ENCODE data around the gene BIVM. TPM values are rescaled to one million over a fixed set of nuclear protein-coding genes. Genes with fewer than 3 reads are reported as not detected.

The BIVM gene
- total RNA-seq, 2 experiments from 2014 or later: 3.4 to 4.3 TPM

GRCh38 chr13:102815788-102816187 is 16.9 kb downstream of the BIVM start:
- Mint-ChIP-seq H3K27ac (no peak overlapping the region), H3K36me3 (ENCODE audit: low read depth) (peaks cover 54% of the 10 kb centered on the region), H3K9me3 (no peaks in the 10 kb centered on the region), H3K4me1 (ENCODE audit: low read depth) (peaks cover 16% of the 10 kb centered on the region), H3K4me3 (no peak overlapping the region), H3K27me3 (no peaks in the 10 kb centered on the region)
- TF ChIP-seq CTCF (IDR thresholded peaks at IDR 0.05): no peak
- H3K4me3 ChIP-seq (ENCODE audit: low read length): no peak overlapping the region
- peaks cover 6% of the 10 kb centered on the region for H3K36me3 ChIP-seq (ENCODE audit: insufficient read depth, low read length)
- H3K27ac ChIP-seq (ENCODE audit: low read depth in 1 of 2, low read length in 2 of 2): no peak overlapping the region
- DNase-seq (no peak), ATAC-seq (ENCODE audit: poor library complexity) (no peak)
- ChIA-PET POLR2A (no interaction called here), CTCF (no interaction called here)
- no peaks in the 10 kb centered on the region for H3K4me1 ChIP-seq (ENCODE audit: insufficient read depth, low read length)
- peaks cover 0 to 3% of the 10 kb centered on the region in 2 experiments for H3K9me3 ChIP-seq (ENCODE audit: control insufficient read depth in 1 of 2, insufficient read depth in 1 of 2, low read length in 2 of 2)
- intact Hi-C loops (cut with DNase I, micrococcal nuclease): no loop called here
- no peaks in the 10 kb centered on the region for H3K27me3 ChIP-seq (ENCODE audit: control insufficient read depth in 1 of 2, insufficient read depth in 2 of 2, low read length in 2 of 2)

- Histone ChIP-seq H3K27me3 (ENCODE audit: control insufficient read depth in 1 of 2, insufficient read depth in 2 of 2, low read length in 2 of 2) (no peaks in the 10 kb centered on the region), H3K4me1 (ENCODE audit: insufficient read depth, low read length) (no peaks in the 10 kb centered on the region), H3K9me3 (ENCODE audit: control insufficient read depth in 1 of 2, insufficient read depth in 1 of 2, low read length in 2 of 2) (no peaks in the 10 kb centered on the region), H3K36me3 (ENCODE audit: insufficient read depth, low read length) (peaks cover 8% of the 10 kb centered on the region), H3K27ac (ENCODE audit: low read depth in 1 of 2, low read length in 2 of 2) (no peak overlapping the region), H3K4me3 (ENCODE audit: low read length) (no peak overlapping the region)
- no peak for ATAC-seq (ENCODE audit: poor library complexity)
- intact Hi-C loops (cut with DNase I, micrococcal nuclease): no loop called here
- no peak for DNase-seq
- Mint-ChIP-seq H3K27ac (no peak overlapping the region), H3K4me3 (no peak overlapping the region), H3K4me1 (ENCODE audit: low read depth) (peaks cover 16% of the 10 kb centered on the region), H3K27me3 (no peaks in the 10 kb centered on the region), H3K36me3 (ENCODE audit: low read depth) (peaks cover 45% of the 10 kb centered on the region), H3K9me3 (no peaks in the 10 kb centered on the region)
- POLR2A ChIA-PET: no interaction called here
- CTCF ChIA-PET: no interaction called here
- no peak for TF ChIP-seq CTCF (IDR thresholded peaks at IDR 0.05)
These were observed 17.8 kb downstream of the BIVM start for GRCh38 chr13:102816708-102817107.

- Mint-ChIP-seq H3K27me3 (no peaks in the 10 kb centered on the region), H3K4me1 (ENCODE audit: low read depth) (peaks cover 14% of the 10 kb centered on the region), H3K36me3 (ENCODE audit: low read depth) (peaks cover 45% of the 10 kb centered on the region), H3K4me3 (no peak overlapping the region), H3K27ac (no peak overlapping the region), H3K9me3 (no peaks in the 10 kb centered on the region)
- CTCF ChIA-PET: no interaction called here
- no peak for TF ChIP-seq CTCF (IDR thresholded peaks at IDR 0.05)
- intact Hi-C loops (cut with DNase I, micrococcal nuclease): no loop called here
- ATAC-seq (ENCODE audit: poor library complexity) (no peak), DNase-seq (no peak)
- Histone ChIP-seq H3K4me3 (ENCODE audit: low read length) (no peak overlapping the region), H3K36me3 (ENCODE audit: insufficient read depth, low read length) (peaks cover 14% of the 10 kb centered on the region), H3K27ac (ENCODE audit: low read depth in 1 of 2, low read length in 2 of 2) (no peak overlapping the region), H3K9me3 (ENCODE audit: control insufficient read depth in 1 of 2, insufficient read depth in 1 of 2, low read length in 2 of 2) (no peaks in the 10 kb centered on the region), H3K4me1 (ENCODE audit: insufficient read depth, low read length) (no peaks in the 10 kb centered on the region), H3K27me3 (ENCODE audit: control insufficient read depth in 1 of 2, insufficient read depth in 2 of 2, low read length in 2 of 2) (no peaks in the 10 kb centered on the region)
- POLR2A ChIA-PET: no interaction called here
These were observed 18.3 kb downstream of the BIVM start for GRCh38 chr13:102817241-102817640.
